Thyroid gland (tissue), 4 donors: ENCODE measurements around the gene VWA5B1.

ENCODE experiments used
- POLR2A ChIP-seq, 2 donors: fragments of 450-650 bp; IDR thresholded peaks; one replicate each; pipeline ENCODE4 v1.6.1; 2017; ENCODE audit warnings: antibody characterized with exemption in 2 of 2, mild to moderate bottlenecking in 2 of 2, moderate library complexity in 1 of 2
- TF ChIP-seq, protein P1 (sequence below), 6 experiments: fragments of 200-600 bp in 3 of 6; fragments of 450-650 bp in 3 of 6; sonication (generic) in 3 of 6; IDR thresholded peaks; one replicate each; pipeline ENCODE4 v1.5.1; 2016 to 2019; ENCODE audit warnings: antibody characterized with exemption in 6 of 6, mild to moderate bottlenecking in 2 of 6, inconsistent platforms in 1 of 6, moderate library complexity in 1 of 6

DNA sequence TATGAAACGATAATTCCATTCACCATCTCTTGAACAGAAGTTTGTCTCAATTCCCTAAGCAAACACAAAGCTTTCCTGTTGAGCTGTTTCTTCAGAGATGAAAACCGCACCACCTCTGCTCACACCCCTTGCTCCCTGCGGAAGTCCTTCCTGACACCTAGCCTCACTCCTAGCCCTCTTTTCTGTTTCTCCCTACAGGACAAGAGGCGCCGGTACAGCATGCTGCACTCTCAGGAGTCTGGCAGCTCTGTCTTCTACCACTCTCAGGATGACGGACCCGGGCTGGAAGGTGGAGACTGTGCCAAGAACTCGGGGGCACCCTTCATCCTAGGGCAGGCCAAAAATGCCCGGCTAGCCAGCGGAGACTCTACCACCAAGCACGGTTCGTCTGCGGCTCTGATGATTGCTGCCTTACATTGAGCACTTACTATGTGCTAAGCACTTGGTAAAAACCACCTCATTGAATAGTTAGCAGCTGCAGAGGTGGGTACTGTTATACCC lies 45.5 kb downstream of the VWA5B1 start:
- TF ChIP-seq, protein P1, sequence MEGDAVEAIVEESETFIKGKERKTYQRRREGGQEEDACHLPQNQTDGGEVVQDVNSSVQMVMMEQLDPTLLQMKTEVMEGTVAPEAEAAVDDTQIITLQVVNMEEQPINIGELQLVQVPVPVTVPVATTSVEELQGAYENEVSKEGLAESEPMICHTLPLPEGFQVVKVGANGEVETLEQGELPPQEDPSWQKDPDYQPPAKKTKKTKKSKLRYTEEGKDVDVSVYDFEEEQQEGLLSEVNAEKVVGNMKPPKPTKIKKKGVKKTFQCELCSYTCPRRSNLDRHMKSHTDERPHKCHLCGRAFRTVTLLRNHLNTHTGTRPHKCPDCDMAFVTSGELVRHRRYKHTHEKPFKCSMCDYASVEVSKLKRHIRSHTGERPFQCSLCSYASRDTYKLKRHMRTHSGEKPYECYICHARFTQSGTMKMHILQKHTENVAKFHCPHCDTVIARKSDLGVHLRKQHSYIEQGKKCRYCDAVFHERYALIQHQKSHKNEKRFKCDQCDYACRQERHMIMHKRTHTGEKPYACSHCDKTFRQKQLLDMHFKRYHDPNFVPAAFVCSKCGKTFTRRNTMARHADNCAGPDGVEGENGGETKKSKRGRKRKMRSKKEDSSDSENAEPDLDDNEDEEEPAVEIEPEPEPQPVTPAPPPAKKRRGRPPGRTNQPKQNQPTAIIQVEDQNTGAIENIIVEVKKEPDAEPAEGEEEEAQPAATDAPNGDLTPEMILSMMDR (IDR thresholded peaks at IDR 0.05), result no peak
- TF ChIP-seq POLR2A (IDR thresholded peaks at IDR 0.05), result no peak
